AG04450 (cell line): ENCODE data around the gene CDK4. TPM values are rescaled to one million over a fixed set of nuclear protein-coding genes. Genes with fewer than 3 reads are reported as not detected.

Experiments
- CTCF ChIA-PET: fragments of 300-600, 350-600 bp; formaldehyde crosslinking; extraction: SDS; loops from one replicate; lab custom pipeline; 2022; ENCODE audit warnings: antibody characterized with exemption, inconsistent platforms; lab: Charles Lee
- POLR2A ChIA-PET: fragments of 350-600 bp; formaldehyde crosslinking; extraction: SDS; loops from one replicate; lab custom pipeline; 2021; ENCODE audit warnings: antibody characterized with exemption, inconsistent platforms; lab: Yijun Ruan, JAX
- DNase-seq: peaks from one replicate; pipeline ENCODE4 v3.0.0-alpha.2; 2011; ENCODE audit warnings: low read depth, low spot score
- H3K27ac ChIP-seq: one replicate; pipeline ENCODE4 v1.5.1; 2012; ENCODE audit warnings: low read depth, low read length, control low read depth
- H3K27me3 ChIP-seq: one replicate; pipeline ENCODE4 v1.6.0; 2012; ENCODE audit warnings: low read length; ENCODE audit not compliant: control insufficient read depth, insufficient read depth
- H3K4me3 ChIP-seq: 2 replicates; pipeline ENCODE4 v1.5.1; 2011; ENCODE audit warnings: mild to moderate bottlenecking, low read depth, low read length, control low read depth
- H3K9me3 ChIP-seq: 2 replicates; pipeline ENCODE4 v1.5.1; 2012; ENCODE audit warnings: low read length; ENCODE audit not compliant: control insufficient read depth, insufficient read depth
- CTCF ChIP-seq: IDR thresholded peaks from 2 replicates; pipeline ENCODE4 v1.5.1; 2011; ENCODE audit warnings: low read depth, low read length, control low read depth, inconsistent platforms
- polyA plus RNA-seq: library from polyadenylated mRNA; depleted of rRNA; stranded (reverse); fragments of >200 nt; gene quantifications from 2 replicates; pipeline ENCODE4 v1.2.3, GENCODE V29; 2011

Gene CDK4
- polyA plus RNA-seq, 1 experiment: 251 TPM

- DNase-seq: no peak
- TF ChIP-seq CTCF: no peak
- peaks cover 7% of the 10 kb centered on the region for H3K27me3 ChIP-seq
- ChIA-PET POLR2A (interaction anchor here (0.9 kb wide), 1 partner anchor 11 kb away, joined by 3 read pairs; no protein-coding TSS in a partner anchor), CTCF (interaction anchor here (1.2 kb wide), 1 partner anchor 117 kb away, joined by 4 read pairs; no protein-coding TSS in a partner anchor)
- peak overlapping the region; percentile 91 for H3K4me3 ChIP-seq
- no peaks in the 10 kb centered on the region; the same call in 1 of the 2 replicates for H3K9me3 ChIP-seq
- H3K27ac ChIP-seq: peak overlapping the region; percentile 91
These were observed 1.3 kb downstream of the CDK4 start for GRCh38 chr12:57750561-57751431.

GRCh38 chr12:57749061-57749460 lies 3.0 kb downstream of the CDK4 start:
- Histone ChIP-seq H3K27ac (no peak overlapping the region), H3K27me3 (peaks cover 4% of the 10 kb centered on the region), H3K4me3 (no peak overlapping the region), H3K9me3 (no peaks in the 10 kb centered on the region; the same call in 1 of the 2 replicates)
- ChIA-PET CTCF (interaction anchor here (0.8 kb wide), 1 partner anchor 8 kb away, joined by 3 read pairs; no protein-coding TSS in a partner anchor), POLR2A (no interaction called here)
- no peak for DNase-seq
- no peak for TF ChIP-seq CTCF

GRCh38 chr12:57746025-57746424 lies 6.1 kb downstream of the CDK4 start:
- H3K9me3 ChIP-seq: no peaks in the 10 kb centered on the region
- CTCF ChIA-PET: interaction anchor here (2.1 to 2.4 kb wide), 2 partner anchors 10 to 20 kb away, joined by 9 to 10 read pairs; no protein-coding TSS in a partner anchor
- H3K27me3 ChIP-seq: peaks cover 13% of the 10 kb centered on the region
- H3K27ac ChIP-seq: no peak overlapping the region
- no peak for TF ChIP-seq CTCF
- peak overlapping the region; percentile 94 for H3K4me3 ChIP-seq
- POLR2A ChIA-PET: interaction anchor here (2.5 kb wide), 1 partner anchor 10 kb away, joined by 8 read pairs; no protein-coding TSS in a partner anchor
- DNase-seq: no peak

- TF ChIP-seq CTCF: no peak
- Histone ChIP-seq H3K9me3 (no peaks in the 10 kb centered on the region), H3K27me3 (peaks cover 18% of the 10 kb centered on the region), H3K4me3 (peak overlapping the region; percentile 94), H3K27ac (peak overlapping the region; percentile 97)
- no peak for DNase-seq
- ChIA-PET POLR2A (interaction anchor here (1.0 to 2.5 kb wide), 3 partner anchors 9 to 27 kb away, joined by 3 to 8 read pairs (median 8); partner anchors contain the start of genes EEF1AKMT3 and METTL1), CTCF (interaction anchor here (2.1 to 2.4 kb wide), 2 partner anchors 11 to 19 kb away, joined by 9 to 10 read pairs; no protein-coding TSS in a partner anchor)
These were observed 6.6 kb downstream of the CDK4 start for GRCh38 chr12:57745485-57745881.
